ENCODE data around the gene LAMC1. TPM values are rescaled to one million over a fixed set of nuclear protein-coding genes. Genes with fewer than 3 reads are reported as not detected.

Gene LAMC1
- total RNA-seq, 2 experiments from 2014 or later: not detected

DNA sequence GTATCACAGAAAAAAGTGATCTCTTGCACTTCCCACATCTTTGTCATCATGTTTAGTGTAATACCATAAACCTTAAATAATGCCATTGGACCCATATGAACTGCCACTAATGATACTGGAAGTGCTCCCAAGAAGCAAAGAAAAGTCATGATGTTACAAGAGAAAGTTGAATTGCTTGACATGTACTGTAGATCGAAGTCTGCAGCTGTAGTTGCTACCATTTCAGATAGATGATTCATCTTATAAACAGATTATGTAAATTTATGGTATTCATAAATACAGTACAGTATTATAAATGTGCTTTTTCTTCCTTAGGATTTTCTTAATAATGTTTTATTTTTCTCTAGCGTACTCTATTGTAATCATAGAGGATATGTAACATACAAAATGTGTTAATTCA, 132.7 kb downstream of the LAMC1 start:
- ChIA-PET POLR2A (no interaction called here), CTCF (interaction anchor here (0.6 kb wide), 1 partner anchor 25 kb away, joined by 3 read pairs; no protein-coding TSS in a partner anchor)
- H3K4me1 Mint-ChIP-seq (ENCODE audit: low read depth): no peaks in the 10 kb centered on the region
- no peak overlapping the region for H3K27ac Mint-ChIP-seq
- DNase-seq (no peak), ATAC-seq (no peak)
- no peaks in the 10 kb centered on the region for H3K9me3 Mint-ChIP-seq (ENCODE audit: insufficient read depth)
- peaks cover 11% of the 10 kb centered on the region for H3K27me3 Mint-ChIP-seq (ENCODE audit: low read depth)
- no peak overlapping the region for H3K4me3 Mint-ChIP-seq
- H3K36me3 Mint-ChIP-seq (ENCODE audit: low read depth): no peaks in the 10 kb centered on the region

DNA sequence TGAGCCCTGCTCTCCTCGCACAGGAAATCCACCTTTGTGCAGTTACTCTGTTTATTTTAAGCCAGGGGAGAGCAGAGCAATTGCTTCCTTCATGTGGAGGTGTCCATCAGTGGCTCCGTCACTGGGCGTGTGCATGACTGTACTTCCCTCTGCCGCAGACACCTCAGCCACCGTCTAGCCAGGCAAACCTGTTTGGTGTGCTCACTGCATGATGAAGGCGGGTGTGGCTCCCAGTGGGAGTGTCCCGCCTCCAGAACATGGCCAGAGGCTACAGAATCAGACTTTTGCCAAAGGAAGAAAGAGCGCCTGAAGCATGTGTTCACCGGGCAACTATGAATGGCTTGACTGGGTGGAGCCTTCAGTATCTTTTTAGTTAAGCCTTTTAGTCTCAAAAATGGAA, 136.7 kb downstream of the LAMC1 start:
- Mint-ChIP-seq H3K4me3 (no peak overlapping the region), H3K27ac (no peak overlapping the region)

DNA sequence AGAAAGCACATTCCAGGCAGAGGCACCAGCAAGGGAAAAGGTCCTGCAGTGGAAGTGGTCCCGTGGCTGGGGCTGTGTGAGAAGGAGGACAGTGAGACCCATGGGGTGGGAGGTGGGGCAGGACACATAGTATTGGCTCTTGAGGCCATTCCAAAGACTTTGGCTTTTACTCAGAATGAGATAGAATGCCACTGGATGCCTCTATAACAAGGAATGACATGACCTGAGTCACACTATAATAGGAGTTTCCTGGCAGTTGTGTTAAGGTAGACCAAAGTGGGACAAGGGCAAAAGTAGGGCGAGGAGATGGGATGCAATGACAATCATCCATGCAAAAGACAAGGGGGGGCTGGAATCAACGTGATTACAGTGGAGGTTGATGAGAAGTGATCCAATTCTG, 138.2 kb downstream of the LAMC1 start:
- ChIA-PET CTCF (no interaction called here), POLR2A (no interaction called here)
- Mint-ChIP-seq H3K4me1 (ENCODE audit: low read depth) (no peaks in the 10 kb centered on the region), H3K9me3 (ENCODE audit: insufficient read depth) (no peaks in the 10 kb centered on the region), H3K4me3 (no peak overlapping the region), H3K27ac (no peak overlapping the region), H3K36me3 (ENCODE audit: low read depth) (no peaks in the 10 kb centered on the region), H3K27me3 (ENCODE audit: low read depth) (no peaks in the 10 kb centered on the region)
- ATAC-seq (no peak), DNase-seq (no peak)

More for the DNA sequence above, 136.7 kb downstream of the LAMC1 start:
- CTCF ChIA-PET: no interaction called here
- POLR2A ChIA-PET: no interaction called here
- no peak for DNase-seq
- Mint-ChIP-seq H3K36me3 (ENCODE audit: low read depth) (no peaks in the 10 kb centered on the region), H3K9me3 (ENCODE audit: insufficient read depth) (no peaks in the 10 kb centered on the region), H3K4me1 (ENCODE audit: low read depth) (no peaks in the 10 kb centered on the region), H3K27me3 (ENCODE audit: low read depth) (peaks cover 4% of the 10 kb centered on the region)
- no peak for ATAC-seq

DNA sequence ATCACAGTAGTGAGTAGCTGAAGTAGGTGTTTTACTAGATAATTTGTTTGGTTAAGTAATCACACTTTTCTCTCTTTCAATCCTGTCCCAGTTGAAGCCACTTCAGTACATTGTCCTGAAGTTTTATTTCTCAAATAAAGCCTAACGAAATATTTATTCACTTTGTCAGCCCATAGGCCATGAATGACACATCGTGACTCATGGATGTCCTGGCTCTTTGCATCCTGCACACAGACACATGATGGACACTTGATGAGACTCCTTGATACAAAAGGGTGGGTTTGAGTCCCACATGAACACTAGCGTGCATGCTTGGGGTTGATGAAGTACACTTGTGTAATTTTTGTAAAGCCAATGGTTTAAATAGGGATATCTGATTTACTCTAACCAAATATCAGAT, 140.1 kb downstream of the LAMC1 start:
- H3K27me3 Mint-ChIP-seq (ENCODE audit: low read depth): peaks cover 3% of the 10 kb centered on the region
- no peak overlapping the region for H3K27ac Mint-ChIP-seq
- CTCF ChIA-PET: no interaction called here
- ATAC-seq: no peak
- no peaks in the 10 kb centered on the region for H3K36me3 Mint-ChIP-seq (ENCODE audit: low read depth)
- no peak overlapping the region for H3K4me3 Mint-ChIP-seq
- POLR2A ChIA-PET: no interaction called here
- DNase-seq: no peak
- H3K4me1 Mint-ChIP-seq (ENCODE audit: low read depth): no peaks in the 10 kb centered on the region
- no peaks in the 10 kb centered on the region for H3K9me3 Mint-ChIP-seq (ENCODE audit: insufficient read depth)

DNA sequence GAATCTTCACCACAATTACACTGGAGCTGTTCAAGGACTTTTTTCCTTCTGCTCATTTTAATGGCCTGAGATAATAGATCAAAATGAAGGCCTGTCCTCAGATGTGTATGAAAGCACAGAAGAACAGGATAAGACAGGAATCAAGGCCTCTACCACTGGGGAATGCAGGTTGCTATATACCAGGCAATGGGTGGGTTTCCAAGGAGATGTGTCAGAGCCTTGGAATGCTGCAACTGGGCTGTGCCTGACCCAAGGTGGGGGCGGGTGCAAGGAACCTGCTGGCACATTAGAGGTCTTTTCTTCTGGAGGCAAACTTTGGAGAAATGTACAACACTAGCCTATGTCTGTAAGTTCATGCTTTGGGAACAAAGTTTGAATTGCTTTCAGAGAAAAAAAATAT, 141.1 kb downstream of the LAMC1 start:
- ChIA-PET POLR2A (no interaction called here), CTCF (no interaction called here)
- H3K9me3 Mint-ChIP-seq (ENCODE audit: insufficient read depth): no peaks in the 10 kb centered on the region
- peaks cover 5% of the 10 kb centered on the region for H3K27me3 Mint-ChIP-seq (ENCODE audit: low read depth)
- no peak overlapping the region for H3K27ac Mint-ChIP-seq
- H3K4me3 Mint-ChIP-seq: no peak overlapping the region
- no peak for DNase-seq
- no peaks in the 10 kb centered on the region for H3K36me3 Mint-ChIP-seq (ENCODE audit: low read depth)
- no peaks in the 10 kb centered on the region for H3K4me1 Mint-ChIP-seq (ENCODE audit: low read depth)
- no peak for ATAC-seq

DNA sequence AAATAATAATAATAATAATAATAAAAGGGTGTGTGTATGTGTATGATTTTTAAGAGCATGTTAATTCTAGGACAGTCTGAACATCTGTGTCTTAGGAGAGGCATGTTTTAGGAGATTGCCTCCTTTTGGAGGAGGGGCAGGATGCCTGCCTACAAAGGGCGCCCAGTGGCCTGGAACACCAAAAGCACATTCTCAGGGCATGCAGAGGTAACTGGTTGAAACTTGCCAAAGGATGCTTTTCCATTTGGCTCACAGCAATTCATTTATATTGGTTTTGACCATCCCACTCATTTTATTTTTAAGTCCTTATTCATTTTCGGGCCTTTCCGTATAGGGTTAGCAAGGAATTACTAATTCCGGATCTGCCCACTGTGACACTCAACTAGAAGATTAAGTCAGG, 141.7 kb downstream of the LAMC1 start:
- Mint-ChIP-seq H3K27me3 (ENCODE audit: low read depth) (peaks cover 5% of the 10 kb centered on the region), H3K27ac (no peak overlapping the region), H3K9me3 (ENCODE audit: insufficient read depth) (no peaks in the 10 kb centered on the region), H3K36me3 (ENCODE audit: low read depth) (no peaks in the 10 kb centered on the region), H3K4me3 (no peak overlapping the region), H3K4me1 (ENCODE audit: low read depth) (no peaks in the 10 kb centered on the region)
- POLR2A ChIA-PET: no interaction called here
- DNase-seq: no peak
- no peak for ATAC-seq
- CTCF ChIA-PET: no interaction called here

DNA sequence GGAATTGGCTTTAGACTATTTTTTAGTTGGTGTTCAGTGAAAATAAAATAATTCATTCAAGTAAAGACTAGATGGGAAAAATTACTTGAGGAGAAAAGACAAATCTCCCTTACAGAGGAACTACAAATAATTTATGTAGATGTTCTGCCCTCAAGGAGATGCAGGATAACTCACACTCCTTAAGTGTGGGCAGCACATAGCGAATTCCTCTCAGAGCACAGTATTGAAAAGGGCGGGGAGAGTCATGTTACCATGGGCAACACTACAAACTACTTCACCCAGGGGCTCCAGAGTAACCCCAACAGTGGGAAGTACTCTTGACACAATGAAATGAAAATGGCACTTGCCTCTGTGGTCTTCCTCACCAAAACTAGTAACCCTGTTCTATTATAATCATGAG, 142.2 kb downstream of the LAMC1 start:
- Mint-ChIP-seq H3K36me3 (ENCODE audit: low read depth) (no peaks in the 10 kb centered on the region), H3K27me3 (ENCODE audit: low read depth) (peaks cover 5% of the 10 kb centered on the region), H3K4me1 (ENCODE audit: low read depth) (no peaks in the 10 kb centered on the region), H3K4me3 (no peak overlapping the region), H3K27ac (no peak overlapping the region), H3K9me3 (ENCODE audit: insufficient read depth) (no peaks in the 10 kb centered on the region)
- no peak for DNase-seq
- no peak for ATAC-seq
- ChIA-PET POLR2A (no interaction called here), CTCF (no interaction called here)

DNA sequence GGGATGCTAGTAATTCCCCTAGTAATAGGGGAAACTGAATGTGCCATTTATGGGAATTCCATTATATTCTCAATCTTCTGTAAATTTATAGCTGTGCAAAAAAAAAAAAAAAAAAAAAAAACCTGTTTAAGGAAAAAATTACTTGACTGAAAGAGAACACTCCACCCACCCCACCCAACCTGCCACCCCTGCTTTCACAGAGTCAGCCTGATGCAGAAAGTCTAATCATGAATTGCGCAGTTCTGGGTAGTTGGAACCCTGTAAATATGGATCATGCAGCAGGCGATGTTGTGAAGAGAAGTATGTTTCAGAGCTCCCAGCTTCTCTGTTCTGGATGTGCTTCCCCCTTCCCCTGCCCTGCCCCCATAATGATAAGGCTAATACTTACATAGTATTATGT, 143.2 kb downstream of the LAMC1 start:
- Mint-ChIP-seq H3K27me3 (ENCODE audit: low read depth) (peaks cover 5% of the 10 kb centered on the region), H3K4me3 (no peak overlapping the region), H3K27ac (no peak overlapping the region), H3K9me3 (ENCODE audit: insufficient read depth) (no peaks in the 10 kb centered on the region), H3K36me3 (ENCODE audit: low read depth) (no peaks in the 10 kb centered on the region), H3K4me1 (ENCODE audit: low read depth) (no peaks in the 10 kb centered on the region)
- CTCF ChIA-PET: no interaction called here
- ATAC-seq (no peak), DNase-seq (no peak)
- POLR2A ChIA-PET: no interaction called here

DNA sequence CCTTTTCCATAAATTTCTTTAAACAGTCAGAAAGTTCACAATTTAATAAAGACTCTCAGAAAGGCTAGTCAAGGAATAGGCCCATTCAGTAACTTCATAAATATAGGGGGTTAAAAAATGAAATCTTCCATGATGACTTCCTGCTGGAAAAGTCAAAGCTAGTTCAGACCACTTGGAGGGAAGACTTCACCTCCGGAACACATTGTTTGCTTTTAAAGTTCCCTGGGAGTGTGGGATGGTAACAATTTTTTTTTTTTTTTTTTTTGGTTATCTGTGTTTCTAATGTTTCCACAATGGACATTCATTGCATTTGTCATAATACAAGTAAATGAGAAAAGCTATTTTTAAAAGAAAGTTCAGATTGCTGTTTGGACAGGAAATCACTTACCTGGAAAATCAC, 144.5 kb downstream of the LAMC1 start:
- Mint-ChIP-seq H3K4me1 (ENCODE audit: low read depth) (no peaks in the 10 kb centered on the region), H3K27ac (no peak overlapping the region), H3K4me3 (no peak overlapping the region), H3K36me3 (ENCODE audit: low read depth) (no peaks in the 10 kb centered on the region), H3K27me3 (ENCODE audit: low read depth) (peaks cover 7% of the 10 kb centered on the region), H3K9me3 (ENCODE audit: insufficient read depth) (no peaks in the 10 kb centered on the region)
- POLR2A ChIA-PET: no interaction called here
- DNase-seq: no peak
- CTCF ChIA-PET: interaction anchor here (1.2 kb wide), 1 partner anchor 517 kb away, joined by 3 read pairs; no protein-coding TSS in a partner anchor
- no peak for ATAC-seq

DNA sequence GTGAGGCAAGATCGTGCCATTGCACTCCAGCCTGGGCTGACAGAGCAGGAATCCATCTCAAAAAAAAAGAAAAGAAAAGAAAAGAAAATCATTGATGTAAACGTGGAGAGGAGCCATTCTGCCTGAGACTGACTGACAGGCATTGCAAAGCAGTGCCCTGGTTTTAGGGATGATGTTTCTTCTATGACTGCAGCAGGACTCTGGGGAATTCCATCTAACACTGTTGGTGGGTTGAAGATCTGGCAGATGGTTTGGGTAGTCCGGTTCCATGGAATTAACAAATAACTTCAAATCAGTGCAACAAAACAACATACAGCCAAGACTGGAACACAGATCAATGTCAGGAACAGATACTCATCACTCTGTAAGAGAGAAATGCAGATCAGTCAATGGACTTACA, 145.1 kb downstream of the LAMC1 start:
- Mint-ChIP-seq H3K27me3 (ENCODE audit: low read depth) (peaks cover 7% of the 10 kb centered on the region), H3K4me1 (ENCODE audit: low read depth) (no peaks in the 10 kb centered on the region), H3K9me3 (ENCODE audit: insufficient read depth) (no peaks in the 10 kb centered on the region), H3K36me3 (ENCODE audit: low read depth) (no peaks in the 10 kb centered on the region), H3K4me3 (no peak overlapping the region), H3K27ac (no peak overlapping the region)
- ATAC-seq (no peak), DNase-seq (no peak)
- ChIA-PET CTCF (interaction anchor here (1.2 kb wide), 1 partner anchor 517 kb away, joined by 3 read pairs; no protein-coding TSS in a partner anchor), POLR2A (no interaction called here)

DNA sequence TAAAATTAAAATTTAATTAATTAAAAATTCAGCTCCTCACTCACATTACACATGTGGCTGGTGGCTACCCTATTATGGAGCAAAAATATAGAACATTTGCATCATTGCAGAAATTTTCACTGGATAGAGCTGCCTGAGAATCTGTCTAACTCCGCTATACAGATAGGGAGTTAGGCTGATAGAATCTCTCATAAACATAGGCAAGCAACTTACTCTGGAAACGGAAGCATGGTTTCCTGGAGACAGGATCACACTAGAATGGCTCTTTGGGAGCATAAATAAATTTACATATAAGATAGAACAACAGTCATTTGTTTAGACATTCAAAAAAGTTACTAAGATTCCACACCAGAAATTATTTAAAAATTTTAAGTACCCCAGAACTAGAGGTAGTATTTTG, 150.6 kb downstream of the LAMC1 start:
- DNase-seq (no peak), ATAC-seq (no peak)
- H3K36me3 Mint-ChIP-seq (ENCODE audit: low read depth): no peaks in the 10 kb centered on the region
- H3K27ac Mint-ChIP-seq: no peak overlapping the region
- POLR2A ChIA-PET: no interaction called here
- no peaks in the 10 kb centered on the region for H3K4me1 Mint-ChIP-seq (ENCODE audit: low read depth)
- CTCF ChIA-PET: no interaction called here
- no peak overlapping the region for H3K4me3 Mint-ChIP-seq
- H3K9me3 Mint-ChIP-seq (ENCODE audit: insufficient read depth): no peaks in the 10 kb centered on the region
- H3K27me3 Mint-ChIP-seq (ENCODE audit: low read depth): peaks cover 5% of the 10 kb centered on the region

DNA sequence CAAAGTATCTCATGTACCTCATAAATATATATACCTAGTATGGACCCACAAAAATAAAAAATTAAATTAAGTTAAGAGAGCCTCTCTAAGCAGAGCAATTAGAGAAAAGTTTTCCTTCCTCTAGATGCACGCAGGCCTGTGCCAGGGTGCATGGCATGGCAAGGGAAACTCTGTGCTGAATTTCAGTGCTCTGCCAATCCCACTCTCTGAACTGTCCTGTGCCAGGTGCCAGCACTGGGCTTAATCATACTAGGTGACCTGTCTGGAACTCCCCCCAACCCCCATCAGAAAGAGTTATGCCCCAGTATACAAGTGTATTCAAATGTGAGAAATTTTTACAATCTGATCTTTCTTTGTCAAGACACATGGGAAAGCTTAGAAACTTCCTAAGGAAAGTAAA, 152.4 kb downstream of the LAMC1 start:
- Mint-ChIP-seq H3K9me3 (ENCODE audit: insufficient read depth) (no peaks in the 10 kb centered on the region), H3K27ac (no peak overlapping the region), H3K4me1 (ENCODE audit: low read depth) (peaks cover 2% of the 10 kb centered on the region), H3K36me3 (ENCODE audit: low read depth) (no peaks in the 10 kb centered on the region), H3K27me3 (ENCODE audit: low read depth) (peaks cover 5% of the 10 kb centered on the region), H3K4me3 (no peak overlapping the region)
- ATAC-seq: no peak
- ChIA-PET CTCF (no interaction called here), POLR2A (no interaction called here)
- DNase-seq: no peak

DNA sequence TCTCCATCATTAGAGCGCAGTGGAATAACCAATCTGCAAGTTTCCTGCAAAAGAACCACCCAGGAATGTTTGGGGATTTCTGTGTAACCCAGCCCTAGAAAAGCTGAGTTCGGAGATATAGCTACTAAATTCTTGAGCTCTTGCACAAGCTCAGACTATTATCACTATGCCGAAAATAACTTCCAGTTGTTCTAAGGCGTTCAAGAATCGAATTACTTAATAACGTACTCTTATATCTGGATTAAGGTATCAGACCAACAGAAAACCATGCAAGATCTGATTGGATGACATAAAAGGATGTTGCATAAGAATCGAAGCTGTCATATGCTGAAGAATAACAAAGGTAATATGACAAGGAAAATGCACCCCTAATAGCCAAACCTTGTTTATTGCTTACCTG, 155.3 kb downstream of the LAMC1 start:
- ChIA-PET POLR2A (no interaction called here), CTCF (interaction anchor here (0.8 kb wide), 1 partner anchor 737 kb away, joined by 3 read pairs; no protein-coding TSS in a partner anchor)
- ATAC-seq (no peak), DNase-seq (no peak)
- H3K9me3 Mint-ChIP-seq (ENCODE audit: insufficient read depth): no peaks in the 10 kb centered on the region
- no peaks in the 10 kb centered on the region for H3K36me3 Mint-ChIP-seq (ENCODE audit: low read depth)
- H3K27me3 Mint-ChIP-seq (ENCODE audit: low read depth): peaks cover 3% of the 10 kb centered on the region
- H3K4me3 Mint-ChIP-seq: no peak overlapping the region
- no peak overlapping the region for H3K27ac Mint-ChIP-seq
- H3K4me1 Mint-ChIP-seq (ENCODE audit: low read depth): peaks cover 6% of the 10 kb centered on the region

All from activated CD8-positive, alpha-beta T cell treated with anti-CD3 and anti-CD28 coated beads, Interleukin-2, amount 10 ng/mL, durations not matched to agents 7 days and 5 days (primary cell).